CD1c-positive myeloid dendritic cell (primary cell): ENCODE measurements around the gene MIPOL1.
"Not testable (repeated sequence)": the region's sequence is repeated elsewhere in the genome, so short reads cannot be mapped to it uniquely, and the experiment has no call there.

Experiments used
- DNase-seq: peaks from one replicate; pipeline ENCODE4 v3.0.0-alpha.2; 2016; ENCODE audit errors: extremely low spot score

MIPOL1 gene

GRCh38 chr14:37546621-37547447 lies 349.1 kb downstream of the MIPOL1 start:
- DNase-seq = no peak

- DNase-seq = no peak
These were observed 352.8 kb downstream of the MIPOL1 start for GRCh38 chr14:37550511-37550910.

- DNase-seq = no peak
These were observed 353.4 kb downstream of the MIPOL1 start for GRCh38 chr14:37551119-37551518.

GRCh38 chr14:37553935-37554550 lies 356.3 kb downstream of the MIPOL1 start:
- DNase-seq = no peak

- DNase-seq = not testable (repeated sequence)
These were observed 357.9 kb downstream of the MIPOL1 start for GRCh38 chr14:37555596-37555995.

- DNase-seq = no peak
These were observed 361.0 kb downstream of the MIPOL1 start for GRCh38 chr14:37558740-37559139.

- no peak for DNase-seq
These were observed 361.6 kb downstream of the MIPOL1 start for GRCh38 chr14:37559386-37559785.

- no peak for DNase-seq
These were observed 365.5 kb downstream of the MIPOL1 start for GRCh38 chr14:37563189-37563588.

GRCh38 chr14:37565550-37565949 lies 367.8 kb downstream of the MIPOL1 start:
- DNase-seq = no peak

GRCh38 chr14:37566811-37567371 lies 369.2 kb downstream of the MIPOL1 start:
- no peak for DNase-seq

- DNase-seq = no peak
These were observed 372.0 kb downstream of the MIPOL1 start for GRCh38 chr14:37569729-37570128.

- no peak for DNase-seq
These were observed 373.7 kb downstream of the MIPOL1 start for GRCh38 chr14:37571391-37571790.

GRCh38 chr14:37573356-37573755 lies 375.6 kb downstream of the MIPOL1 start:
- no peak for DNase-seq

- no peak for DNase-seq
These were observed 381.5 kb downstream of the MIPOL1 start for GRCh38 chr14:37579274-37579673.

GRCh38 chr14:37580146-37580545 lies 382.4 kb downstream of the MIPOL1 start:
- no peak for DNase-seq

- no peak for DNase-seq
These were observed 385.8 kb downstream of the MIPOL1 start for GRCh38 chr14:37583358-37584210.

- DNase-seq = no peak
These were observed 386.7 kb downstream of the MIPOL1 start for GRCh38 chr14:37584211-37585100.

- no peak for DNase-seq
These were observed 387.4 kb downstream of the MIPOL1 start for GRCh38 chr14:37585101-37585511.

GRCh38 chr14:37585971-37586796 lies 388.4 kb downstream of the MIPOL1 start:
- DNase-seq = no peak

- DNase-seq = no peak
These were observed 389.0 kb downstream of the MIPOL1 start for GRCh38 chr14:37586797-37587130.
